NB4 (cell line): ENCODE data around the gene DAAM1.

Experiments
- MAX ChIP-seq: IDR thresholded peaks from 2 replicates; pipeline ENCODE4 v1.6.1; 2011; ENCODE audit warnings: low read depth, low read length
- MYC ChIP-seq: IDR thresholded peaks from 2 replicates; pipeline ENCODE4 v1.6.1; 2011; ENCODE audit warnings: low read depth, low read length
- POLR2A ChIP-seq: IDR thresholded peaks from 2 replicates; pipeline ENCODE4 v1.6.1; 2011; ENCODE audit warnings: mild to moderate bottlenecking; ENCODE audit not compliant: insufficient read length; ENCODE audit errors: extremely low read depth
- TF ChIP-seq, protein P1 (sequence below): IDR thresholded peaks from one replicate; pipeline ENCODE4 v1.5.1; 2012; ENCODE audit warnings: low read depth, low read length

DNA sequence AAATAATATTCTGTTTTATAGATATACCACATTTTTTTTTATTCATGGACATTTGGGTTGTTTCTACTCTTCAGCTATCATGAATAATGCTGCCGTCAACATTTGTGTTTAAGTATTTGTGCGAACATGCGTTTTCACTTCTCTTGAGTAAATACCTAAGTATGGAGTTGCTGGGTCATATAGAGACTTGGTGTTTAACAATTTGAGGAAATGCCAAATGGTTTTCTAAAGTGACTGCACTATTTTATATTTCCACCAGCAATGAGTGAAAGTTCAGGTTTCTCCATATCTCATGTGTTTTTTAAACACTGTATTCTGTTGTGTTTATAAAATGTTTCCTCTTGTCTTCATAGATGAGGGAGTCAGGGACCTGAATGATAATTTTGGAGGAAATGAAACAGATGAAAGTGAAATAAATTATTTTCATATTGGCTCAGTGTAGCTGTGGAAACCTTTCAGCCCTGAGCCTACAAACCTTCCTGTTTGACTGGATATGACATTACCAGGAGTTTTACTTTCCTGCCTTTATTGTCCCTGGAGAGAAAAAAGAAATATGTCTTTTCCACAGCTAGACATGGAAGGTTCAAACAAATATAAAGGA, 26.3 kb downstream of the DAAM1 start:
- TF ChIP-seq, protein P1, sequence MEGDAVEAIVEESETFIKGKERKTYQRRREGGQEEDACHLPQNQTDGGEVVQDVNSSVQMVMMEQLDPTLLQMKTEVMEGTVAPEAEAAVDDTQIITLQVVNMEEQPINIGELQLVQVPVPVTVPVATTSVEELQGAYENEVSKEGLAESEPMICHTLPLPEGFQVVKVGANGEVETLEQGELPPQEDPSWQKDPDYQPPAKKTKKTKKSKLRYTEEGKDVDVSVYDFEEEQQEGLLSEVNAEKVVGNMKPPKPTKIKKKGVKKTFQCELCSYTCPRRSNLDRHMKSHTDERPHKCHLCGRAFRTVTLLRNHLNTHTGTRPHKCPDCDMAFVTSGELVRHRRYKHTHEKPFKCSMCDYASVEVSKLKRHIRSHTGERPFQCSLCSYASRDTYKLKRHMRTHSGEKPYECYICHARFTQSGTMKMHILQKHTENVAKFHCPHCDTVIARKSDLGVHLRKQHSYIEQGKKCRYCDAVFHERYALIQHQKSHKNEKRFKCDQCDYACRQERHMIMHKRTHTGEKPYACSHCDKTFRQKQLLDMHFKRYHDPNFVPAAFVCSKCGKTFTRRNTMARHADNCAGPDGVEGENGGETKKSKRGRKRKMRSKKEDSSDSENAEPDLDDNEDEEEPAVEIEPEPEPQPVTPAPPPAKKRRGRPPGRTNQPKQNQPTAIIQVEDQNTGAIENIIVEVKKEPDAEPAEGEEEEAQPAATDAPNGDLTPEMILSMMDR: no peak
- TF ChIP-seq MAX (no peak), MYC (no peak), POLR2A (no peak)
